OCI-LY3 (cell line): ENCODE data around the gene SDR9C7.

Experiments used
- CTCF ChIP-seq: fragments of 200-600, 300-600 bp; sonication (generic); IDR thresholded peaks from 2 replicates; pipeline ENCODE4 v1.5.1; 2014; ENCODE audit warnings: antibody characterized with exemption, low read length, low read depth
- EZH2phosphoT487 ChIP-seq: fragments of 200-600 bp; shearing (Covaris generic); IDR thresholded peaks from 2 replicates; pipeline ENCODE4 v1.6.1; 2018; ENCODE audit warnings: antibody characterized with exemption, mixed run types, low read depth

- TF ChIP-seq CTCF (no peak), EZH2phosphoT487 (no peak)
Observed at GRCh38 chr12:56979628-56980027, 45.4 kb upstream of the SDR9C7 start.
